Measurements from ENCODE around the gene KRT12.

KRT12 gene

GRCh38 chr17:40846515-40847144 is 20.4 kb downstream of the KRT12 start:
- Histone ChIP-seq H3K4me3 (no peak overlapping the region), H3K27ac (no peak overlapping the region)
- no peak for DNase-seq (ENCODE audit: low spot score)
- no peak for TF ChIP-seq CTCF (IDR thresholded peaks at IDR 0.05)

- TF ChIP-seq CTCF (IDR thresholded peaks at IDR 0.05), result no peak
- no peak overlapping the region for H3K4me3 ChIP-seq
- DNase-seq (ENCODE audit: low spot score), result no peak
- no peak overlapping the region for H3K27ac ChIP-seq
These were observed 22.3 kb downstream of the KRT12 start for GRCh38 chr17:40844671-40845107.

- no peak overlapping the region for H3K27ac ChIP-seq
- no peak overlapping the region for H3K4me3 ChIP-seq
- no peak for TF ChIP-seq CTCF (IDR thresholded peaks at IDR 0.05)
- no peak for DNase-seq (ENCODE audit: low spot score)
These were observed 23.8 kb downstream of the KRT12 start for GRCh38 chr17:40843242-40843641.

- no peak for TF ChIP-seq CTCF (IDR thresholded peaks at IDR 0.05)
- H3K27ac ChIP-seq, result no peak overlapping the region
- H3K4me3 ChIP-seq, result no peak overlapping the region
- no peak for DNase-seq (ENCODE audit: low spot score)
These were observed 25.8 kb downstream of the KRT12 start for GRCh38 chr17:40841246-40841645.

- DNase-seq (ENCODE audit: low spot score), result no peak
- no peak overlapping the region for H3K4me3 ChIP-seq
- TF ChIP-seq CTCF (IDR thresholded peaks at IDR 0.05), result no peak
- H3K27ac ChIP-seq, result no peak overlapping the region
These were observed 27.8 kb downstream of the KRT12 start for GRCh38 chr17:40839194-40839593.

- no peak for TF ChIP-seq CTCF (IDR thresholded peaks at IDR 0.05)
- DNase-seq (ENCODE audit: low spot score), result no peak
- Histone ChIP-seq H3K4me3 (no peak overlapping the region), H3K27ac (no peak overlapping the region)
These were observed 31.0 kb downstream of the KRT12 start for GRCh38 chr17:40836020-40836419.

GRCh38 chr17:40833882-40834281 is 33.1 kb downstream of the KRT12 start:
- no peak overlapping the region for H3K27ac ChIP-seq
- TF ChIP-seq CTCF (IDR thresholded peaks at IDR 0.05), result no peak

More at GRCh38 chr17:40833882-40834281, 33.1 kb downstream of the KRT12 start:
- H3K4me3 ChIP-seq, result no peak overlapping the region
- no peak for DNase-seq (ENCODE audit: low spot score)

All from coronary artery (tissue), 2 donors.